ENCODE results near the gene BMP7. TPM values are rescaled to one million over a fixed set of nuclear protein-coding genes. Genes with fewer than 3 reads are reported as not detected.
"Not testable (repeated sequence)": the region's sequence is repeated elsewhere in the genome, so short reads cannot be mapped to it uniquely, and the experiment has no call there.

The BMP7 gene
- total RNA-seq, 3 donors from 2014 or later (not counting 1 experiment from before 2014, with no cell fraction given), result not detected

GRCh38 chr20:57267158-57267821 is 849 bp upstream of the BMP7 start:
- H3K36me3 ChIP-seq (ENCODE audit: control insufficient read depth, insufficient read depth, low read length), result no peaks in the 10 kb centered on the region
- Mint-ChIP-seq H3K27ac (no peak overlapping the region), H3K4me1 (peaks cover 0 to 7% of the 10 kb centered on the region in 2 donors), H3K9me3 (no peaks in the 10 kb centered on the region), H3K36me3 (no peaks in the 10 kb centered on the region), H3K4me3 (no peak overlapping the region), H3K27me3 (ENCODE audit: low read depth in 2 of 2) (peaks cover 64 to 72% of the 10 kb centered on the region in 2 donors)
- TF ChIP-seq CTCF (IDR thresholded peaks at IDR 0.05), result no peak
- H3K4me1 ChIP-seq (ENCODE audit: control insufficient read depth, insufficient read depth, low read length), result no peaks in the 10 kb centered on the region
- ATAC-seq, result no peak
- H3K27me3 ChIP-seq (ENCODE audit: control insufficient read depth, insufficient read depth, low read length), result peaks cover 11% of the 10 kb centered on the region
- 18% methylated on average over 19 of the region's 24 CpGs for WGBS (ENCODE audit: insufficient coverage)
- no peak overlapping the region for H3K4me3 ChIP-seq (ENCODE audit: low read length)
- no peak for DNase-seq
- intact Hi-C loops (cut with micrococcal nuclease), result no loop called here
- H3K27ac ChIP-seq (ENCODE audit: low read length), result no peak overlapping the region
- H3K9me3 ChIP-seq (ENCODE audit: control insufficient read depth, insufficient read depth, low read length), result no peaks in the 10 kb centered on the region

- ATAC-seq (no peak), DNase-seq (no peak)
- 5% methylated on average over 39 of the region's 39 CpGs for WGBS (ENCODE audit: insufficient coverage)
- peaks cover 0 to 7% of the 10 kb centered on the region in 2 donors for H3K4me1 Mint-ChIP-seq
- Histone ChIP-seq H3K27me3 (ENCODE audit: control insufficient read depth, insufficient read depth, low read length) (peaks cover 11% of the 10 kb centered on the region), H3K9me3 (ENCODE audit: control insufficient read depth, insufficient read depth, low read length) (no peaks in the 10 kb centered on the region), H3K4me1 (ENCODE audit: control insufficient read depth, insufficient read depth, low read length) (no peaks in the 10 kb centered on the region), H3K27ac (ENCODE audit: low read length) (no peak overlapping the region), H3K36me3 (ENCODE audit: control insufficient read depth, insufficient read depth, low read length) (no peaks in the 10 kb centered on the region), H3K4me3 (ENCODE audit: low read length) (no peak overlapping the region)
- H3K36me3 Mint-ChIP-seq, result no peaks in the 10 kb centered on the region
- no peak overlapping the region for H3K27ac Mint-ChIP-seq
- TF ChIP-seq CTCF (IDR thresholded peaks at IDR 0.05), result no peak
- H3K27me3 Mint-ChIP-seq (ENCODE audit: low read depth in 2 of 2), result peaks cover 69 to 72% of the 10 kb centered on the region in 2 donors
- H3K9me3 Mint-ChIP-seq, result no peaks in the 10 kb centered on the region
- intact Hi-C loops (cut with micrococcal nuclease), result no loop called here
- no peak overlapping the region for H3K4me3 Mint-ChIP-seq
These were observed 497 bp downstream of the BMP7 start for GRCh38 chr20:57265997-57266290.

GRCh38 chr20:57265336-57265996 is 975 bp downstream of the BMP7 start:
- Histone ChIP-seq H3K27me3 (ENCODE audit: control insufficient read depth, insufficient read depth, low read length) (peaks cover 11% of the 10 kb centered on the region), H3K4me3 (ENCODE audit: low read length) (no peak overlapping the region), H3K9me3 (ENCODE audit: control insufficient read depth, insufficient read depth, low read length) (no peaks in the 10 kb centered on the region), H3K27ac (ENCODE audit: low read length) (no peak overlapping the region), H3K4me1 (ENCODE audit: control insufficient read depth, insufficient read depth, low read length) (no peaks in the 10 kb centered on the region), H3K36me3 (ENCODE audit: control insufficient read depth, insufficient read depth, low read length) (no peaks in the 10 kb centered on the region)
- Mint-ChIP-seq H3K9me3 (no peaks in the 10 kb centered on the region), H3K4me1 (peaks cover 0 to 7% of the 10 kb centered on the region in 2 donors), H3K4me3 (no peak overlapping the region), H3K27me3 (ENCODE audit: low read depth in 2 of 2) (peaks cover 69 to 72% of the 10 kb centered on the region in 2 donors), H3K27ac (no peak overlapping the region), H3K36me3 (no peaks in the 10 kb centered on the region)
- no peak for ATAC-seq
- no peak for TF ChIP-seq CTCF (IDR thresholded peaks at IDR 0.05)
- no peak for DNase-seq
- 6% methylated on average over 51 of the region's 53 CpGs for WGBS (ENCODE audit: insufficient coverage)
- intact Hi-C loops (cut with micrococcal nuclease), result no loop called here

GRCh38 chr20:57264908-57265335 is 1.5 kb downstream of the BMP7 start:
- intact Hi-C loops (cut with micrococcal nuclease); H3K36me3 ChIP-seq (ENCODE audit: control insufficient read depth, insufficient read depth, low read length): not testable (repeated sequence)
- peaks cover 11% of the 10 kb centered on the region for H3K27me3 ChIP-seq (ENCODE audit: control insufficient read depth, insufficient read depth, low read length)

More at GRCh38 chr20:57264908-57265335, 1.5 kb downstream of the BMP7 start:
- not testable (repeated sequence) for H3K27ac ChIP-seq (ENCODE audit: low read length); H3K4me3 Mint-ChIP-seq; ATAC-seq; H3K27ac Mint-ChIP-seq; DNase-seq; H3K4me1 ChIP-seq (ENCODE audit: control insufficient read depth, insufficient read depth, low read length); H3K4me3 ChIP-seq (ENCODE audit: low read length); H3K9me3 Mint-ChIP-seq; H3K36me3 Mint-ChIP-seq; H3K4me1 Mint-ChIP-seq; H3K9me3 ChIP-seq (ENCODE audit: control insufficient read depth, insufficient read depth, low read length)
- peaks cover 72% of the 10 kb centered on the region in 2 donors for H3K27me3 Mint-ChIP-seq (ENCODE audit: low read depth in 2 of 2)
- WGBS (ENCODE audit: insufficient coverage), result 12% methylated on average over 28 of the region's 29 CpGs

Measured in natural killer cell (primary cell).